Endodermal cell (in vitro differentiated cells): ENCODE data around the gene OPN3. TPM values are rescaled to one million over a fixed set of nuclear protein-coding genes. Genes with fewer than 3 reads are reported as not detected.

Experiments used
- DNase-seq: peaks from one replicate; pipeline ENCODE4 v3.0.0-alpha.2; 2017
- H3K27ac ChIP-seq: 2 replicates; pipeline ENCODE4 v1.5.1; 2013; ENCODE audit warnings: mild to moderate bottlenecking, low read depth, low read length, moderate library complexity
- H3K27me3 ChIP-seq: 2 replicates; pipeline ENCODE4 v1.6.1; 2013; ENCODE audit warnings: mild to moderate bottlenecking, low read length, moderate library complexity; ENCODE audit not compliant: insufficient read depth, control insufficient read depth, poor library complexity, severe bottlenecking
- H3K36me3 ChIP-seq: 2 replicates; pipeline ENCODE4 v1.7.0; 2013; ENCODE audit warnings: mild to moderate bottlenecking, low read length, moderate library complexity; ENCODE audit not compliant: control insufficient read depth, insufficient read depth
- H3K4me1 ChIP-seq: one replicate; pipeline ENCODE4 v1.7.0; 2013; ENCODE audit warnings: low read length; ENCODE audit not compliant: control insufficient read depth, insufficient read depth
- H3K4me3 ChIP-seq: 2 replicates; pipeline ENCODE4 v1.5.1; 2013; ENCODE audit warnings: mild to moderate bottlenecking, low read length, moderate library complexity
- H3K9ac ChIP-seq: 2 replicates; pipeline ENCODE4 v1.6.1; 2013; ENCODE audit warnings: mild to moderate bottlenecking, low read length, moderate library complexity; ENCODE audit not compliant: poor library complexity, severe bottlenecking; ENCODE audit errors: extremely low read depth
- H3K9me3 ChIP-seq: 2 replicates; pipeline ENCODE4 v1.6.1; 2013; ENCODE audit warnings: mild to moderate bottlenecking, low read length, moderate library complexity; ENCODE audit not compliant: control insufficient read depth
- H3K27ac Mint-ChIP-seq: 2 replicates; pipeline ENCODE4 v1.8.0; 2020; ENCODE audit warnings: mixed read lengths
- H3K27me3 Mint-ChIP-seq: 2 replicates; pipeline ENCODE4 v1.8.0; 2021; ENCODE audit warnings: mild to moderate bottlenecking, mixed read lengths; ENCODE audit not compliant: insufficient read depth
- H3K36me3 Mint-ChIP-seq: 2 replicates; pipeline ENCODE4 v1.8.0; 2020; ENCODE audit warnings: low read depth, mixed read lengths
- H3K4me1 Mint-ChIP-seq: 2 replicates; pipeline ENCODE4 v1.8.0; 2020; ENCODE audit warnings: mixed read lengths
- H3K4me3 Mint-ChIP-seq: 2 replicates; pipeline ENCODE4 v1.8.0; 2020; ENCODE audit warnings: mild to moderate bottlenecking, moderate library complexity, mixed read lengths
- H3K9me3 Mint-ChIP-seq: 2 replicates; pipeline ENCODE4 v1.8.0; 2020; ENCODE audit warnings: mild to moderate bottlenecking, mixed read lengths
- WGBS, 2 experiments: methylation state at CpG; one replicate each; pipeline versions ENCODE4 v1.1.5 to v1.1.7; 2013; ENCODE audit warnings: missing lambda C conversion rate in 2 of 2, mixed read lengths in 1 of 2; ENCODE audit not compliant: insufficient coverage in 1 of 2, insufficient read length in 1 of 2; 5-methylcytosine and 5-hydroxymethylcytosine counted together
- total RNA-seq, 2 donors: library from RNA; stranded (reverse); fragmentation: NEBNext Ultra II Directional in 1 of 2; extraction: Animal tissue kit (Norgen Biotek cat#: 25700) in 1 of 2; gene quantifications; 2 replicates in 1 of 2; 3 replicates in 1 of 2; pipeline ENCODE4 v1.2.1, GENCODE V29; 2021
- TF ChIP-seq, protein P1 (sequence below): fragments of 200-600 bp; sonication (generic); conservative IDR thresholded peaks from 2 replicates; pipeline ENCODE4 v1.5.0; 2021; ENCODE audit warnings: antibody characterized with exemption, mild to moderate bottlenecking

The OPN3 gene
- total RNA-seq, 2 donors from 2014 or later: 9.0 to 22.5 TPM

DNA sequence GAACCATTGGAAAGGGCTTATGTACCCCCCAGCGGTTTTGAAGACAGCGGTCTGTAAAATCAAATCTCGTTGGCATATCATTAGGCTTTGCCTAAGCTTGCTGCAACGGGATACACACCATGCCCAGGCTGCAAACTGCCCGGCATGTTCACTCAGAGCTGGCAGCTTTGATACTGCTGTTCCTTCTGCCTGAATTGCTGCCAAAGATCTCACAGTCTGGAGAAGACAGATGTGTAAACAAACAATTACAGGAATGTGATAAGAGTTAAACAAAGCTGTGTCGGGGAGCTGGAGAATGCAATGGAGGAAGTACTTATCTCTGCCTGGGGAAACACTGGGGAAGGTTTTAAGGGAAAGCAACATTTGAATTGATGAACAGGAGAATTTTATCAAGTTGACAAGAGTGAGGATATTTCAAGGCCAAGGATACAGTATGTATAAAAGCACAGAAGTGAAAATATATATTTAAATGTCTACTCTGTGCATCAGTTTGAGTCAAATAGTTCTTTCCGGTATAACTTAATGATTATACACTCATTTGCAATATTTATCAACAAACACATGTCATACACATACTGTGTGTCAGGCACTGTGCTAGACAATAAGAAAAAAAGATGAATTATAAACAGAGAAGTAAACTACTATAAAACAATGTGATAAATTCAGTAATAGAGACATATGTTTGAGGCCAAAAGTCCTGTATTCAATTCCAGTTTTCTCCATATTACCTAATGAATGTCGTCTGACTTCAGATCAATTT, 29.9 kb downstream of the OPN3 start:
- Mint-ChIP-seq H3K36me3 (no peaks in the 10 kb centered on the region), H3K27ac (no peak overlapping the region), H3K9me3 (no peaks in the 10 kb centered on the region), H3K4me1 (peaks cover 3% of the 10 kb centered on the region), H3K4me3 (no peak overlapping the region), H3K27me3 (no peaks in the 10 kb centered on the region)
- peak overlapping the region; percentile 38 for H3K4me3 ChIP-seq
- H3K4me1 ChIP-seq: peaks cover 10% of the 10 kb centered on the region
- TF ChIP-seq, protein P1, sequence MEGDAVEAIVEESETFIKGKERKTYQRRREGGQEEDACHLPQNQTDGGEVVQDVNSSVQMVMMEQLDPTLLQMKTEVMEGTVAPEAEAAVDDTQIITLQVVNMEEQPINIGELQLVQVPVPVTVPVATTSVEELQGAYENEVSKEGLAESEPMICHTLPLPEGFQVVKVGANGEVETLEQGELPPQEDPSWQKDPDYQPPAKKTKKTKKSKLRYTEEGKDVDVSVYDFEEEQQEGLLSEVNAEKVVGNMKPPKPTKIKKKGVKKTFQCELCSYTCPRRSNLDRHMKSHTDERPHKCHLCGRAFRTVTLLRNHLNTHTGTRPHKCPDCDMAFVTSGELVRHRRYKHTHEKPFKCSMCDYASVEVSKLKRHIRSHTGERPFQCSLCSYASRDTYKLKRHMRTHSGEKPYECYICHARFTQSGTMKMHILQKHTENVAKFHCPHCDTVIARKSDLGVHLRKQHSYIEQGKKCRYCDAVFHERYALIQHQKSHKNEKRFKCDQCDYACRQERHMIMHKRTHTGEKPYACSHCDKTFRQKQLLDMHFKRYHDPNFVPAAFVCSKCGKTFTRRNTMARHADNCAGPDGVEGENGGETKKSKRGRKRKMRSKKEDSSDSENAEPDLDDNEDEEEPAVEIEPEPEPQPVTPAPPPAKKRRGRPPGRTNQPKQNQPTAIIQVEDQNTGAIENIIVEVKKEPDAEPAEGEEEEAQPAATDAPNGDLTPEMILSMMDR: no peak
- H3K9ac ChIP-seq: no peak overlapping the region
- peak; percentile 53 for DNase-seq
- no peaks in the 10 kb centered on the region for H3K36me3 ChIP-seq
- 78 to 79% methylated on average over 7 to 8 of the region's 8 CpGs for WGBS, 2 experiments
- peaks cover 5% of the 10 kb centered on the region for H3K27me3 ChIP-seq
- no peak overlapping the region for H3K27ac ChIP-seq
- H3K9me3 ChIP-seq: no peaks in the 10 kb centered on the region

DNA sequence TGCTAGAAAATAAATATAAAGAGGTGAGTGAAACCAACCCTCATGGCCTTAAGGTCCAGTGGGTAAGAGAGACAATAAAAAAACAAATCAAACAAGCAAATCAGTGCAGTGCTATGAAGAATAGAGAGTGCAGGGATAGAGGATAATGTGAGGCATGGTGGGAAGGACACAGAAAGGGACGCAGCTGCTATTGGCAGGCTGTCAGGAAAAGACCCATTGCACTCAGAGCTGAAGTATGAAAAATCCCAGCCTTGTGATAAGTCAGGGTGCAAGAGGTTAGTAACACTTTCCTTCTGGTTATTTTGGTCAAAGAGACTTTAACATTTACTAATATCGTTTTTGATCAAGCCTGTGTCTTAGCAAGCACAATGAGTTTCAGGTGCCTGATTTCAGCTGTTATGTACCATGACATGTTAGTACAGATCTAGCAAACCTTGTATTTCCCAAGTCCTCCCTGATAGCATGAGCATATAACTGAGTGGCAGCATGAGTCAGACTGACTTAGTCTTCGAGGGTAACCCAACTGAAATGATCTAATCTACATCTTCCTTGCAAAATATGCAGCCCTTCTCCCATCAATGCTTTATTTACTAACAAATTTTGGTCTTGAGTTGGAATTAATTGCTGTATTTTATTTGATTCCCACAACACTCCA, 31.7 kb downstream of the OPN3 start:
- H3K4me1 Mint-ChIP-seq: peaks cover 3% of the 10 kb centered on the region
- H3K4me1 ChIP-seq: peaks cover 10% of the 10 kb centered on the region
- no peak overlapping the region for H3K9ac ChIP-seq
- TF ChIP-seq, protein P1: no peak
- no peak for DNase-seq
- WGBS, 2 experiments: 87 to 96% methylated on average over 2 to 3 of the region's 3 CpGs
- no peaks in the 10 kb centered on the region for H3K9me3 ChIP-seq
- no peak overlapping the region for H3K27ac Mint-ChIP-seq
- no peaks in the 10 kb centered on the region for H3K9me3 Mint-ChIP-seq
- H3K36me3 Mint-ChIP-seq: no peaks in the 10 kb centered on the region
- H3K4me3 ChIP-seq: no peak overlapping the region
- H3K27me3 ChIP-seq: peaks cover 5% of the 10 kb centered on the region
- no peaks in the 10 kb centered on the region for H3K36me3 ChIP-seq
- no peak overlapping the region for H3K4me3 Mint-ChIP-seq
- H3K27ac ChIP-seq: no peak overlapping the region
- no peaks in the 10 kb centered on the region for H3K27me3 Mint-ChIP-seq

DNA sequence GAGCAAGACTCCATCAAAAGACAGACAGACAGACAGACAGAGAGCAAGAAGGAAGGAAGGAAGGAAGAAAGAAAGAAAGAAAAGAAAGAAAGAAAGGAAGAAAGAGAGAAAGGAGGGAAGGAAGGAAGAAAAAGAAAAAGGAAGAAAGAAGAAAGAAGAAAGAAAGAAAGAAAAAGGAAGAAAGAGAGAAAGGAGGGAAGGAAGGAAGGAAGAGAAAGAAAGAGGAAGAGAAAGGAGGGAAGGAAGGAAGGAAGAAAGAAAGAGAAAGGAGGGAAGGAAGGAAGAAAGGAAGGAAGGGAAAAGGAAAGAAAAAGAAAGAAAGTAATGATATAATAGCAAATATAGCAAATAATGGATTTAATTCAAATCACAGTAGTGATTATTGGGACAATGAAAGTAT, 32.7 kb downstream of the OPN3 start:
- Histone ChIP-seq H3K27ac (no peak overlapping the region), H3K27me3 (peaks cover 5% of the 10 kb centered on the region), H3K4me1 (peaks cover 10% of the 10 kb centered on the region), H3K9me3 (no peaks in the 10 kb centered on the region), H3K36me3 (no peaks in the 10 kb centered on the region), H3K9ac (no peak overlapping the region), H3K4me3 (no peak overlapping the region)
- no peaks in the 10 kb centered on the region for H3K9me3 Mint-ChIP-seq
- H3K4me3 Mint-ChIP-seq: no peak overlapping the region
- H3K27ac Mint-ChIP-seq: no peak overlapping the region
- no peaks in the 10 kb centered on the region for H3K36me3 Mint-ChIP-seq
- TF ChIP-seq, protein P1: no peak
- H3K4me1 Mint-ChIP-seq: peaks cover 3% of the 10 kb centered on the region
- no peak for DNase-seq
- H3K27me3 Mint-ChIP-seq: no peaks in the 10 kb centered on the region
